HG02623 (cell line): ENCODE data around the gene TRIM37.
"Not testable (repeated sequence)": the region's sequence is repeated elsewhere in the genome, so short reads cannot be mapped to it uniquely, and the experiment has no call there.

ENCODE experiments used
- ATAC-seq: cut with Tn5 transposase; IDR thresholded peaks from one replicate; pipeline ENCODE4 v1.9.1; 2021; ENCODE audit warnings: moderate library complexity; ENCODE audit not compliant: unreplicated experiment

TRIM37 gene, protein sequence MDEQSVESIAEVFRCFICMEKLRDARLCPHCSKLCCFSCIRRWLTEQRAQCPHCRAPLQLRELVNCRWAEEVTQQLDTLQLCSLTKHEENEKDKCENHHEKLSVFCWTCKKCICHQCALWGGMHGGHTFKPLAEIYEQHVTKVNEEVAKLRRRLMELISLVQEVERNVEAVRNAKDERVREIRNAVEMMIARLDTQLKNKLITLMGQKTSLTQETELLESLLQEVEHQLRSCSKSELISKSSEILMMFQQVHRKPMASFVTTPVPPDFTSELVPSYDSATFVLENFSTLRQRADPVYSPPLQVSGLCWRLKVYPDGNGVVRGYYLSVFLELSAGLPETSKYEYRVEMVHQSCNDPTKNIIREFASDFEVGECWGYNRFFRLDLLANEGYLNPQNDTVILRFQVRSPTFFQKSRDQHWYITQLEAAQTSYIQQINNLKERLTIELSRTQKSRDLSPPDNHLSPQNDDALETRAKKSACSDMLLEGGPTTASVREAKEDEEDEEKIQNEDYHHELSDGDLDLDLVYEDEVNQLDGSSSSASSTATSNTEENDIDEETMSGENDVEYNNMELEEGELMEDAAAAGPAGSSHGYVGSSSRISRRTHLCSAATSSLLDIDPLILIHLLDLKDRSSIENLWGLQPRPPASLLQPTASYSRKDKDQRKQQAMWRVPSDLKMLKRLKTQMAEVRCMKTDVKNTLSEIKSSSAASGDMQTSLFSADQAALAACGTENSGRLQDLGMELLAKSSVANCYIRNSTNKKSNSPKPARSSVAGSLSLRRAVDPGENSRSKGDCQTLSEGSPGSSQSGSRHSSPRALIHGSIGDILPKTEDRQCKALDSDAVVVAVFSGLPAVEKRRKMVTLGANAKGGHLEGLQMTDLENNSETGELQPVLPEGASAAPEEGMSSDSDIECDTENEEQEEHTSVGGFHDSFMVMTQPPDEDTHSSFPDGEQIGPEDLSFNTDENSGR

DNA sequence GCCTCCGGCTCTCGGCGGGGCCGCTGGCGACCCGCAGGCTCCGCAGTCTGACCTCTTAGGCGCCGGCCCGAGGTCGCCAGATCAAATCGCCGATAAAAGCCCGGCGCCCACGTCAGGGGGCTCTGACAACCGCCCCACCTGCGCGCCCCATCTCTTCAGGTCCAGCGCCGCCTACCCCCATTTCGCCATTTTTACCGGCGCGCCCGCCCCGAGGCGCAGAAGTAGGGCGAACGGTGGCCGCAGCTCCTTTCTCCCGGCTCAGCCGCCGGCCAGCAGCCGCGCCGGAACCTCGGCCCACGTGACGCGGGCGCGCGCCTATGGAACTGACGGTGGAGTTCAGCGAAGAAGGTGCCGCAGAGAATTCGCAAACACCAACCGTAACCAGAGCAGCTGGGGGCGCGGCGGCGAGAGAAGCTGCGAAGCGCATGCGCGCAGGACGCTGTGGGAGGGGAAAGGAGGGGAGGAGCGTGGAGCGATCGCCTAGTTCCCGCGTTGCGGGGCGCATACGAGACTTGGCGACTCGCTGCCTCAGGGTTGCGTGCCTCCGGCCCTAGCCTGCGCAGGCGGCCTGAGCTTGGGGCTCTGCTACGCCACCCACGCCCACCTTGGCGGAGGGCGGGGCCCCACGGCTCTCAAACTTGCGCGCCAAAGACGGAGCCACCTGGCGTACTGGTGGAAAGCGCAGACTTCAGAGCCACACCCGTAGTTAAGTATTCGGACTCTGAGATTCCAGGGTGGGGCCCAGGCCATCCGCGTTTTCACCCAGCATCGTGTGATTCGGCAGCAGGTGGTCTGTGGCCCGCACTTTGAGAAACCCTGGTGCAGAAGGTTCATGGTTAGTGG lies at the start of gene TRIM37:
Gene TRIM37, minus strand, starts transcription at position 418 of the 843 bp plus-strand sequence. CDS start 419 bp downstream, outside the sequence.
- peak; percentile 93 for ATAC-seq

DNA sequence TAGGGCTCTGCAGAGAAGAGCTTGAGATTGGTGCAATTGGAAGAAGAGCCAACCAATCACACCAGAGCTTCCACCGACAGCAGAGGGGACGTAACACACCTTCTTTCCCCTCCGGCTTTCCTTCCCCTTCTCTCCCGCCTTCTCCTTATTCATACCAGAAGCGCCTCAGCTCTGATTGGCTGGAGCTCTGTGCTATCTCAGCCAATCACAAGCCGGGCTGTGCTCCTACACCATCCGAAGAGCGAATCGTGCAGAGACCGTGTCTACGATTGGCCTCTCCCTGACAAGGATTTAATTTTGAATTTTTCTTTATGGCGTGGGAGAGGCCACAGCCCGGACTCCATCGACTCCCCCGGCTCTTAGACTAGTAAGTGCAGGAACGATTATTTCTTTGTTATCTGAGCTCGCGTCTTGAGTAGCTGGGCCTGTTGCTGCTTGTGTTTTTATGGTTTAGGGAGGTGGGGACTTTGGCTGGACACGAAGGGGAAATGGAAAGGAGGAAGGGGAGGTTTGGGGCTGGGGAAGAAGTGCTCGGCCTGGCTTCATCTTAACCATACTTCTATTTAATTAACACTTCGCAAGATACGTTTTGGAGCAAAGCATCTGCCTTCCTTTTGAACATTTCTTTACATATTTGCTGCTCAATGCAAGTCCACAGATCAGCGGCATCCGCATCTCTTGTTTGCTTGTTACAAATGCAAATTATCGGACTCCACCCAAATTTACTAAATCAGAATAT lies 48.9 kb upstream of the TRIM37 start, which contains the start of gene PRR11:
Gene PRR11, plus strand, starts transcription at position 308 of the 739 bp plus-strand sequence. CDS start 14,007 bp downstream, outside the sequence.
- ATAC-seq = peak; percentile 84

DNA sequence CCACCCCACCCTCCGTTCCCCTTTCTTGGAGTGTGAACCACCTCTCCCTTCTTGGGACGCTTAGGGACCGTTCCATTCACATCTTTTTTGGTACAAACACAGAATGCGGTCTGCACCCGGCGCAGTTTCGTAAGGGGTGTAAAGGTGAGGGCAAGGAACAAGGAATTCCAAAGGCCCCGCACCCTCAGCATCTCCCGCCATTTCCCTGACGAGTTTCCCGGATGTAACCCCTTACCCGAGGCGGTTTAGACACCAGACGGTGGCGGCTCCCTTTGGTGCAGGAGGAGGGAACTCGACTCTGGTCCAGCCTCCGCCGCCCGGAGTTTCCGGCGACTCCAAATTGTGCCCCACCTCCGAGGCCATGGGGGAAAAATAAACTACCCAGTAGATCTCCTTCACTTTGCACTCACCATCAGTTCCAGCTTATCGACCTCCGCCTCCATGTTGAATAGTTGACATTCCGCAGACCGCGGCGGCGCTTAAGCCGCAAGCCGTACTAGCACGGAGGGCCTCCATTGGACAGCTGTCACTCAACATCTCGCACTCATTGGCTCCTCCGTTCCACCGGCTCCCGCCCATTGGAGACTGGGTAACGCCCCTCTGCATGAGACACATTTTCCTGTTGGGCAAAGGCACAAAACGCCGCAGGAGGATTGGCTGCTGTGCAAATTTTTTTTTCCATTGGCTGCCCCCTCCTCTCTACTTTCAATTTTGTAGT lies 48.2 kb upstream of the TRIM37 start, which contains the start of gene SKA2:
Gene SKA2, minus strand, starts transcription at position 466 of the 718 bp plus-strand sequence. Its CDS starts 23 bp downstream, at position 443.
- ATAC-seq = peak; percentile 78

DNA sequence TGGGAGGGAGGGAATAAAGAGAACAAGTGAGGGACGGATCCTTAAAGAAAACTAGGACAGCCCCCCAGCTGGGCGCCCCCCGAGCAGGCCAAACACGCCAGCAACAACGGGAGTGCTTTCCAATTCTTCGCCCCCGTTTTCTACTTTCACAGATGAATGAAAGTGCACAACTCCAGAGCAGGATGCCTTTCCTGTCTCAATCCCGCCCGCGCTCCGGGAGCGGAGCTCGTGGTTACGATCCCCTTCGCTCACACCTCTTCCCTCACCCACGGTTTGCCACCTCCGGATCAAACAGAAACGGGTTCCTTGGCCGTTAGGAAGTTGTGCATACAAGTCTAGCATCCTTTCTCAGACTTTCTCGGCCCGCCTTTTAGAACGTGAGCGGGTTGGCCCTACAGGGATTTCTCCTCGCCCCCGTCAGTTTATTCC lies 47.6 kb upstream of the TRIM37 start:
- ATAC-seq = no peak

DNA sequence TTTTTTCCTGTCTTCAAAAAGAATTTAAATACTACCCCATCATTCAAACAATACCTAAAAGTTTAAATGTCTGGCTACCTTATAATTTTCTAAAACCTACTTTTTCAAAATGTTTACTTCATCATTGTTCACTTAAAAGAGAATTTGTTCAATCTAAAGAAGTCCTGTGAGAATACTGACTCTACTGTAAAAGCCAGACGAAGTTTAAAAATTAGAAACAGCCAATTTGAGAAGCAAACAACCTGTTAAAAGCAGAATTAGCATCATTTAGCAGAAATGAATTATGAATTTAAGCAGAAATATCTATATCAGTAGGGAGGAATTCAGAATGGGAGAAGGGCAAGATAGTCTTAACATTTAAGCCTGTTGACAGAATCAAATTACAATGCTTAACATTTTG lies 46.2 kb upstream of the TRIM37 start:
- no peak for ATAC-seq

DNA sequence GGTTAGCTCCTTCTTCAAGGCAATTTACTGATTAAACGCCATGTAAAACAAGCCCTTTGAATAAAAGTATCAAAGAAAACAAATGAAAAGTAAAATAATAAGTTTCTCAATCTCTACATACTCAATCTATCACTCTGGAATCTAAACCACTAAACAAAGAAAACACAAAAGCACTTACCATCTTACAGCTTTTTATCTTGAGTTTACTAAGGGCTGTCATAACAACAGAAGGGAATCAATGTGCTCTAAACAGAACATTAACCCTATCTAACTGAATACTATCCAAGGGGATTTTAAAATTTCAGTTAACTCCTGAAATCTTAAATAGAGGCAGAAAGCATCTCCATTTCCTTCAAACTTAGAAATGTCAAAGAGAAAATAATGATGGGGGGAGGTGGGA lies 44.9 kb upstream of the TRIM37 start:
- ATAC-seq = no peak

DNA sequence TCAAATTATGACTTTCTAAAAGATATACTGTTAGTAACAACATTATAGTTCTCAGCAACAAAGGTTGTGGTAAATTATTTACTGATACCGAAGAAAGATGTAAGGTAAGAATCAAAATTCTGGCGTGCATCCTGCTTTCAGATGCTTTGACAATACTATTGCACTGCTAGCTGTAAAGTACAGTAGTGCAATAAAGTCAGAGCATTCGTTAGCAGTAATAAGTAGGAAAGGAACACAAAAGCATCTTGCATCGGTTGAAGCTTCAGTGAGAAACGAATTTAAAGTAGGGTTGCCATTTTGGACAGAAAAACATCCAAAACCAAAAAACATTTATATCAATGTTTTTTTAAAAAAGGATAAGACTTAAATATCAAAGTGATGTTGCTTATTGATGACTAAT lies 44.3 kb upstream of the TRIM37 start:
- ATAC-seq = no peak

DNA sequence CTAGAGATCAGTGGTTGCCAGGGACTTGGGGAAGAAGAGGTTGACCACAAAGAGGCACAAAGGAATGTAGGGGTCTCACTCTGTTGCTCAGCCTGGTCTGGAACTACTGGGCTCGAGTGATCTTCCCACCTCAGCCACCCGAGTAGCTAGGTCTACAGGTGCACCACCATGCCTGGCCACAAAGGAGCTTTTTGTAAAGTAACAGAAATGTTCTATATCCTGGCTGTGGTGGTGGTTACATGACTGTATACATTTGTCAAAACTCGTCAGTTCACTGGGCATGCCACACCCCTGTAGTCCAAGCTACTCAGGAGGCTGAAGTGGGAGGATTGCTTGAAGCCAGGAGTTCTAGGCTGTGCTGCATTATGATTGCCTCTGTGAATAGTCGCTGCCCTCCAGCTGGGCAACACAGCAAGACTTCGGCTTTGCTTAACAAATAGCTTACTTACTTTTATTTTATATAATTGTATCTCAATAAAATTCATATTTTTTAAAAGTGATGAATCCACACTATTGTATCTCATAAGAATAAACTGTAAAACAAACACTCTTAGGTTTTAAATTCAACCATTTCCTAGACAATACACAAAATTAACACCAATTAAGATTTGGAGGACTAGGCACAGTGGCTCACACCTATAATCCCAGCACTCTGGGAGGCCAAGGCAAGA lies 43.3 kb upstream of the TRIM37 start:
- no peak for ATAC-seq

DNA sequence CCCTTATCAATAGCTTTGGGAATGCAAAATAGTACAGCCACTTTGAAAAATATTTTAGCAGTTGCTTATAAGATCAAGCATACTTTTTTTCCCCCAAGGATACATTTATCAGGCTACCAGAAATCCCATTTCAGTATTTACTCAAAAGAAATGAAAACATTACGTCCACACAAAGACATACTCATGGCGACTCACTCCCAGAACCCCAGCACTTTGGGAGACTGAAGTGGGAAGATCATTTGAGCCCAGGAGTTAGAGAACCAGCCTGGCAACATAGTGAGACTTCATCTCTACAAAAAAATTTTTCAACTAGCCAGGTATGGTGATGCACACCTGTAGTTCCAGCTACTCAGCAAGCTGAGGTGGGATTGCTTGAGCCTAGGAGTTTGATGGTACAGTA lies 42.4 kb upstream of the TRIM37 start:
- ATAC-seq = no peak

DNA sequence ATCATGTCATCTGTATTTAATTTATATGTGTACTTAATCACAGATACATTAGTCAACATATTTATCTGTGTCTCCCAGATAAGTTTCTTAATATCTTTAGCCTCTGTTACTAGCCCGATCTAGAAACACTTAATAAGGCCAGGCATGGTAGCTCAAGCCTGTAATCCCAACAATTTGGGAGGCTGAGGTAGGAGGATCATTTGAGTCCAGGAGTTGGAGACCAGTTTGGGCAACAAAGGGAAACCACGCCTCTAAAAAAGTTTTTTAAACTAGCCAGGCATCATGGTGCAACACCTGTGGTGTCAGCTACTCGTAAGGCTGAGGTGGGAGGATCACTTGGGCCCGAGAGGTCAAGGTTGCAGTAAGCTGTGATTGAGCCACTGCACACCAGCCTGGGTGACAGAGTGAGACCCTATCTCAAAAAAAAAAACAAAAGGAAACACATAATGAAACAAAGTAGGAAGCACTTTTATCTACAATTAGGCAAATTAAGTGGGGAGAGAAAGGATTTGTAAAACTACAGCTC lies 39.0 kb upstream of the TRIM37 start:
- no peak for ATAC-seq

DNA sequence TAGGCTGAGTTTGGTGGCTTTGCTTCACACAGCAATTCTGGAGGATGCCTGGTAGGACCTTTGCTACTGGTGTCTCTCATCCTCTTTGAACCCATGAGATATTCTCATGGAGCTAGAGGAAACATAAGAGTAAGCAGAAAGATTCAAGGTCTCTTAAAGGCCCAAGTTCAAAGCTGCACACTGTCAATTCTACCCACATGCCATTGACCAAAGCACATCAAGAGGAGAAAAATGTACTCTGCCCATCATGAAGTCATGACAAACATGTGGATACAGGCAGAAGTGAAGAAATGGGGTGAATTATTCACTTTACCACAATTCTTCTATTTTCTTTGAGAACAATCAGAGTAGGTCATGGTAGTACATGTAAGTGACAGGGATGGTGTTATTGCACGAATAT lies 35.2 kb upstream of the TRIM37 start:
- ATAC-seq = no peak

DNA sequence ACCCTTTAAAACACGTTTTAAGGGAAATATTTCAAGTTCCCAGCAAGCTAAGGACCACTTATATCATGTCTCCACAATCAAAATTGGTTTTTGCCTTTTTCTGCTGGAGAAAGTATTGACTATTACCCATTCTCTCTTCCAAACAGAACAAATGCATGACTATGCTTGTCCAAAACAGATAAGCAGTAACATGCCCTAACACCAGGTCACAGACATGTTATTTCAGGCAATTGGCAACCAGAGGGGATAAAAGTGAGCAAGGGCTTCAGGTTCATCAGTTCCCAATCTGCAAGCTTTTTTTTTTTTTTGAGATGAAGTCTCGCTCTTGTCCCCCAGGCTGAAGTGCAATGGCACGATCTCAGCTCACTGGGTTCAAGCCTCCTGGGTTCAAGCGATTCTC lies 33.3 kb upstream of the TRIM37 start:
- ATAC-seq = no peak

DNA sequence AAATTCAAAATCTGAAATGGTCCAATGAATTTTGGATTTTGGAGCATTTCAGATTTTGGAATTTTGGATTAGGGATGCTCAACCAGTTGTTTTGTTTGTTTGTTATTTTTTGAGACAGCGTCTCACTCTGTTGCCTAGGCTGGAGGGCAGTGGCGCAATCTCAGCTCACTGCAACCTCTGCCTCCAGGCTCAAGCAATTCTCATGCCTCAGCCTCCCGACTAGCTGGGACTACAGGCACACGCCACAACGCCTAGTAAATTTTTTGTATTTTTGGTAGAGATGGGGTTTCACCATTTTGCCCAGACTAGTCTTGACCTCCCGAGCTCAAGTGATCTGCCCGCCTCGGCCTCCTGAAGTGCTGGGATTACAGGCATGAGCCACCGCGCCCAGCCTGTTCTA lies 31.7 kb upstream of the TRIM37 start:
- not testable (repeated sequence) for ATAC-seq

DNA sequence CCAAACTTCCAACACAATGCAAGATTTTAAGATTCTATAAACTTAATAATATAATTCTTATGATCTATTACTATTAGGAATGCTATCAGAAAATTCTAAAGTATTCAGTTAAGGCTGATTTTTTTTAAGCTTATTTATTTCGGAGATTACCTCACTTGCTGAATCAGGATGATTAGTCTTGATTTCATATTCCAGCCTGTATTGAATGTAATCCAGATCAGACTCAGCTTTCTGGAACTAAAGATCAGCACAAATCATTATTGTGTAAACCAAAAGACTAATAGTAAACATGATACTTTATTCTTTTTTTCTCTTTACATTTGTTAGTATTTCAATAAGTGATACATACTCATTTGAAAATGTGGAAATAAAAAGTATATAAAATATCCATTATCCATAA lies 24.5 kb upstream of the TRIM37 start:
- ATAC-seq = no peak

DNA sequence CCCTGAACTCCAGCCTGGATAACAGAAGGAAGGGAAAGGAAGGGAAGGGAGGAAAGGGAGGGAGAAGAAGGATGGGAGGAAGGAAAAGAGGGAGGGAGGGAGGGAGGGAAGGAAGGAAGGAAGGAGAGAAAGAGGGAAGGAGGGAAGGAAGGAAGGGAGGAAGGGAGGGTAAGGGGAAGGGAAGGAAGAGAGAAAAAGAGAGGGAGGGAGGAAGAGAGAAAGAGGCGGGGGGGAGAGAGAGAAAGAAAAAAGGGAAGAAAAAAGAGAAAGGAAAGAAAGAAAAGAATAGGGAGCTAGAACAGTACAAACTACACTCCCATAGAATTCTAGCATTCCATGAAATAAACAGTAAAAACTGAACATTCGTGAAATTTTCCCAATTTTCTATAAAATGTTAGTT lies 23.1 kb upstream of the TRIM37 start:
- ATAC-seq = no peak

DNA sequence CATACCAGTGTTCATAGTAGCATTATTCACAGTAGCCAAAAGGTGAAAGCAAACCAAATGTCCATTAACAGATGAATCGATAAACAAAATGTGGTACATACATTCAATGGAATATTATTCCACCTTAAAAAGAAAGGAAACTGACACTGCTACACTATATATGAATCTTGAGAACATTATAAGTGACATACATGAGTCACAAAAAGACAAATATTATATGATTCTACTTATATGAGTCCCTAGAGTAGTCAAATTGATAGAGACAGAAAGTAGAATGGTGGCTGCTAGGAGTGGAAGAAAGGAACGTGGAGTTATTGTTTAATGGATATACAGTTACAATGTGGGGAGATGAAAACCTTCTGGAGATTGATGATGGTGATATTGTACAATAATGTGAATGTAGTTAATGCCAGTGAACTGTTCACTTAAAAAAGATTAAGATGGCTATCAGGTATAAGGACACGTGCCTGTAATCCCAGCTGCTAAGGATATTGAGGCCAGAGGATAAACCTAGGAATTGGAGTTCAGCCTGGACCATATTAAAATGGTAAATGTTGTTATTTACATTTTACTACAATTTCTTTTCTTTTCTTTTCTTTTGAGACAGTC lies 20.2 kb upstream of the TRIM37 start:
- ATAC-seq = no peak

DNA sequence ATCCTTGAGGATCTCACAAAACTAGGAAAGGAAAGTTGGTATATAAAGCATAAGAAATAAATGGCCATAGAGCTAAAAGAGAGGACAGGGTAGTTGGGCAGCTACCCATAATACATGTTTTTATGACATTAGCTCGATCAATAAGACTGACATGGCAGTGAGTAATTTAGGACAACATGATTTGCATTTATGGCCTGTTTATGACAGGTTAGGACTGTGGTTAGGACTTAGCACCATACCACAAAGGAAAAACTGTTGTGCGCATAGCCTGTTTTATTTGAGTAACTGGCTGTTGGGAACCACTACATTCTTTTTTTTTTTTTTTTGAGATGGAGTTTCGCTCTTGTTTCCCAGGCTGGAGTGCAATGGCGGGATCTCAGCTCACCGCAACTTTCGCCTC lies 18.0 kb upstream of the TRIM37 start:
- no peak for ATAC-seq

DNA sequence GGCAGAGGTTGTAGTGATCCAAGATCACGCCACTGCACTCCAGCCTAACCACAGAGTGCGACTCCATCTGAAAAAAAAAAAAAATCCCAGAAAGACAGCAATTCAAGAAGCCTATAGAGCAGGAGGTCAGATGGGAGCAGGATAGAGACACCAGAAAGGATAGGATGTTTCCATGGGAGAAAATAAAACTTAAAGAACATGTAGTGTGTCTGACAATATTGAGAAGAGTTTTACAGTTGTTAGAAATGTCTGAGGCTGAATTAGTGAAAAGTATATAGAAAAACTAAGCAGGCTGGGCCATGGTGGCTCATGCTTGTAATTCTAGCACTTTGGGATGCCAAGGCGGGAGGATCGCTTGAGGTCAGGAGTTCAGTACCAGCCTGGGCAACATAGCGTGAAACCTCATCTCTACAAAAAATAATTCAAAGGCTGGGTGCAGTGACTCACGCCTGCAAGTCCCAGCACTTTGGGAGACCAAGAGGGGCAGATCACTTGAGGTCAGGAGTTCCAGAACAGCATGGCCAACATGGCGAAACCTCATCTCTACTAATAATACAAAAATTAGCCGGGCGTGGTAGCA lies 15.3 kb upstream of the TRIM37 start:
- ATAC-seq = no peak
